Measurements from ENCODE around the gene SLC9A4. TPM values are rescaled to one million over a fixed set of nuclear protein-coding genes. Genes with fewer than 3 reads are reported as not detected.

Gene SLC9A4
- total and polyA plus RNA-seq, 2 donors (not counting 3 experiments of a cell fraction or from before 2014, with no cell fraction given), result not detected

- POLR2A ChIA-PET, result no interaction called here
- intact Hi-C loops (cut with micrococcal nuclease) (no loop called here), dilution Hi-C loops (cut with MboI; ENCODE audit: extremely low pct_ligation_motif_present, low sequenced_read_pairs) (no loop called here)
- TF ChIP-seq GATA2 (IDR thresholded peaks at IDR 0.05; ENCODE audit: insufficient read depth, insufficient read length, low read depth, low read length) (no peak), EZH2 (IDR thresholded peaks at IDR 0.05; ENCODE audit: borderline replicate concordance, low read depth, low read length, severe bottlenecking) (no peak), MAX (IDR thresholded peaks at IDR 0.05; ENCODE audit: insufficient read depth, insufficient read length) (no peak), MYC (IDR thresholded peaks at IDR 0.05; ENCODE audit: low read depth, low read length) (no peak), FOS (IDR thresholded peaks at IDR 0.05; ENCODE audit: borderline replicate concordance, insufficient read depth, low read length) (no peak), POLR2AphosphoS5 (IDR thresholded peaks at IDR 0.05; ENCODE audit: insufficient read depth, low read depth, low read length) (no peak), JUN (IDR thresholded peaks at IDR 0.05; ENCODE audit: borderline replicate concordance, insufficient read depth, insufficient read length, low read depth) (no peak), POLR2A (IDR thresholded peaks at IDR 0.05; ENCODE audit: low read depth, low read length) (no peak)
- TF ChIP-seq, protein P1, sequence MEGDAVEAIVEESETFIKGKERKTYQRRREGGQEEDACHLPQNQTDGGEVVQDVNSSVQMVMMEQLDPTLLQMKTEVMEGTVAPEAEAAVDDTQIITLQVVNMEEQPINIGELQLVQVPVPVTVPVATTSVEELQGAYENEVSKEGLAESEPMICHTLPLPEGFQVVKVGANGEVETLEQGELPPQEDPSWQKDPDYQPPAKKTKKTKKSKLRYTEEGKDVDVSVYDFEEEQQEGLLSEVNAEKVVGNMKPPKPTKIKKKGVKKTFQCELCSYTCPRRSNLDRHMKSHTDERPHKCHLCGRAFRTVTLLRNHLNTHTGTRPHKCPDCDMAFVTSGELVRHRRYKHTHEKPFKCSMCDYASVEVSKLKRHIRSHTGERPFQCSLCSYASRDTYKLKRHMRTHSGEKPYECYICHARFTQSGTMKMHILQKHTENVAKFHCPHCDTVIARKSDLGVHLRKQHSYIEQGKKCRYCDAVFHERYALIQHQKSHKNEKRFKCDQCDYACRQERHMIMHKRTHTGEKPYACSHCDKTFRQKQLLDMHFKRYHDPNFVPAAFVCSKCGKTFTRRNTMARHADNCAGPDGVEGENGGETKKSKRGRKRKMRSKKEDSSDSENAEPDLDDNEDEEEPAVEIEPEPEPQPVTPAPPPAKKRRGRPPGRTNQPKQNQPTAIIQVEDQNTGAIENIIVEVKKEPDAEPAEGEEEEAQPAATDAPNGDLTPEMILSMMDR (IDR thresholded peaks at IDR 0.05; ENCODE audit: extremely low read depth in 1 of 2, insufficient read depth in 1 of 2, low read depth in 1 of 2, low read length in 2 of 2), result no peak
- Histone ChIP-seq H3K9ac (replicated peaks; ENCODE audit: extremely low read depth, insufficient read depth, low read length) (no peak overlapping the region), H3K79me2 (ENCODE audit: control insufficient read depth, insufficient read depth, low read length) (no peaks in the 10 kb centered on the region), H4K20me1 (replicated peaks; ENCODE audit: control insufficient read depth, extremely low read depth, insufficient read depth, low read length) (no peaks in the 10 kb centered on the region), H3K27ac (ENCODE audit: insufficient read depth, low read depth, low read length) (no peak overlapping the region), H3K36me3 (ENCODE audit: control insufficient read depth in 2 of 2, extremely low read depth in 1 of 2, insufficient read depth in 2 of 2, low read length in 2 of 2) (no peaks in the 10 kb centered on the region), H3K4me2 (ENCODE audit: insufficient read depth, low read length) (no peak overlapping the region), H3K27me3 (ENCODE audit: control insufficient read depth in 2 of 2, insufficient read depth in 2 of 2, low read length in 2 of 2) (no peaks in the 10 kb centered on the region), H2AFZ (ENCODE audit: low read depth, low read length) (no peak overlapping the region), H3K4me1 (ENCODE audit: control insufficient read depth, extremely low read depth, insufficient read depth, low read length) (peaks cover 7% of the 10 kb centered on the region), H3K4me3 (replicated peaks in 1 of 3; ENCODE audit: insufficient read depth in 1 of 3, low read depth in 1 of 3, low read length in 3 of 3) (no peak overlapping the region), H3K9me3 (replicated peaks; ENCODE audit: control insufficient read depth, insufficient read depth, low read length) (no peaks in the 10 kb centered on the region), H3K9me1 (replicated peaks; ENCODE audit: control insufficient read depth, extremely low read depth, insufficient read depth, low read length) (no peaks in the 10 kb centered on the region)
- CTCF ChIA-PET, result interaction anchor here (1.3 to 1.9 kb wide), 3 partner anchors 135 to 431 kb away, joined by 5 to 6 read pairs (median 5); no protein-coding TSS in a partner anchor
- DNase-seq (ENCODE audit: low read depth, low spot score) (no peak), FAIRE-seq (no peak)
- no TSS peak for BruUV-seq (replicated peaks)
Observed at GRCh38 chr2:102437122-102437521, 35.9 kb upstream of the SLC9A4 start.

All from endothelial cell of umbilical vein (primary cell).